Measurements from ENCODE around the gene PPP2CA. TPM values are rescaled to one million over a fixed set of nuclear protein-coding genes. Genes with fewer than 3 reads are reported as not detected.

Gene PPP2CA
- total and polyA plus RNA-seq, 2 of the 4 experiments (the other 2 are of a cell fraction) = 70.6 to 73.6 TPM

DNA sequence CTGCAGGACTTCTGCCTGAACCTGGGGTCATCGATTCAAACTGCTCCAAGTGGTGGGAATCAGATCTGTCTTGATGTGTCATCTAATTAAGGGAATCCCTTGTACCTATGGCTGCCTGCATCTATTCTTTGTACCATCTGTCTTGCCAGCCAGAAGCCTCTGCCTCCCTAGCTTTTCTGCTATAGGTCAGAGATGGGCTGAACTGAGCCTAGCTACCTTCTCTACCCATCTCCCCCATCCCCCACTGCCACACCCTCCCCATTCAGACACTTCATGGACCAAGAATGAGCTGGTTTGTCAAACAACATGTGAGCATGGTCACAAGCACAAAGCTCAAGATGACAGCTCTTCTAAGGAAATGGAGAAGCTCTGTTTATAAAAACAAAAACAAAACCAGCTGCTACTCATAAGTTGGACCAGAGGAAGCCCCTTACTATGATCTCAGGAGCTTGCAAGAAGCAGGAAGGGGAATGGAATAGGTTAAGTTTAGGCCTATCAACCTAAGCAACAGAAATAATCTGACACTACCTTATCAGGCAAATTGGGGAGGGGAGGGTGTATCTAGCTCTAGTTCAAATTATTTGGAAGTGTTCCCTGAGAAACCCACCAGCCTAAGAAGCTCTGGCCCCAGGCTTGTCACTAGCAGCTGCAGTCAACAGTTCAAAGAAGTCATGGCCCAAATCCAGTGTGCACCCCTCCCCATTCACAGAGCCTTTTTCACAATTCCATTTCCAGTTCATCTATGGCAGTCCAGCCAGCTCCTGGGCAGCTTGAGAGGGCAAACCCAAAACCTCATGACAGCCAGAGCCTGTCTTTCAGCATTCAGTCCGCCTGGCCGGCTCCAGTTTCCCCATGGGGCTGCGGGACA, 79.0 kb downstream of the PPP2CA start:
- Histone ChIP-seq H4K5ac (ENCODE audit: low read depth, low read length) (no peak overlapping the region), H3K9me3 (ENCODE audit: control insufficient read depth, insufficient read depth, low read length) (no peaks in the 10 kb centered on the region), H3K79me1 (ENCODE audit: low read depth in 1 of 2, low read length in 2 of 2) (peaks cover 39 to 90% of the 10 kb centered on the region in 2 experiments), H3K56ac (ENCODE audit: extremely low read depth, insufficient read depth, low read length) (no peak overlapping the region), H4K8ac (ENCODE audit: low read depth in 2 of 2, low read length in 2 of 2) (no peak overlapping the region), H4K91ac (ENCODE audit: insufficient read depth, low read depth, low read length) (no peak overlapping the region), H3K14ac (replicated peaks; ENCODE audit: low read depth, low read length) (no peak overlapping the region), H2BK15ac (ENCODE audit: low read depth, low read length) (no peak overlapping the region), H2AK9ac (replicated peaks; ENCODE audit: low read depth, low read length, poor library complexity) (peak overlapping the region; percentile 33), H3K18ac (ENCODE audit: low read depth, low read length) (no peak overlapping the region), H2BK20ac (ENCODE audit: low read depth, low read length) (no peak overlapping the region), H2AK5ac (ENCODE audit: low read depth, low read length) (no peak overlapping the region), H3K4ac (ENCODE audit: low read depth, low read length) (0 out of 2 replicates have a peak overlapping the region, but pooled peaks have one; percentile 39), H3K27ac (ENCODE audit: insufficient read depth, low read length) (peak overlapping the region; percentile 33; the same call in 1 of the 2 replicates), H3K4me1 (ENCODE audit: control insufficient read depth, insufficient read depth, low read length) (peaks cover 19% of the 10 kb centered on the region), H2BK5ac (ENCODE audit: low read depth, low read length, poor library complexity, severe bottlenecking) (no peak overlapping the region), H4K20me1 (ENCODE audit: insufficient read depth, low read length) (peaks cover 82% of the 10 kb centered on the region), H3K4me2 (ENCODE audit: low read depth, low read length) (no peak overlapping the region; the same call in 1 of the 2 replicates), H3K23ac (ENCODE audit: low read depth, low read length) (0 out of 2 replicates have a peak overlapping the region, but pooled peaks have one; percentile 35), H3K36me3 (ENCODE audit: control insufficient read depth, insufficient read depth, low read length) (peaks cover 50% of the 10 kb centered on the region), H3K9me1 (ENCODE audit: insufficient read depth, low read length) (peaks cover 28% of the 10 kb centered on the region), H3K9ac (ENCODE audit: low read depth, low read length) (no peak overlapping the region), H3K4me3 (ENCODE audit: insufficient read depth, low read depth, low read length) (no peak overlapping the region), H3K27me3 (ENCODE audit: control insufficient read depth, insufficient read depth, low read length) (no peaks in the 10 kb centered on the region), H2AFZ (replicated peaks; ENCODE audit: low read length, poor library complexity) (no peak overlapping the region), H2BK120ac (ENCODE audit: low read depth, low read length) (no peak overlapping the region)
- ATAC-seq (ENCODE audit: low read depth) (peak; percentile 42), DNase-seq (peak; percentile 47)
- dilution Hi-C loops (cut with HindIII; ENCODE audit: low sequenced_read_pairs, unreplicated experiment) = no loop called here
- ChIA-PET POLR2A (ENCODE audit: unreplicated experiment) (no interaction called here), CTCF (interaction anchor here (1.2 to 3.3 kb wide), 2 partner anchors 9 to 107 kb away, joined by 4 to 23 read pairs; no protein-coding TSS in a partner anchor)
- intact Hi-C loops (cut with micrococcal nuclease) = loop anchor here (1.0 kb wide), 1 partner anchor 108 kb away; no protein-coding TSS in a partner anchor
- in situ Hi-C loops (cut with MboI; ENCODE audit: low sequenced_read_pairs) = no loop called here
- no peak for TF ChIP-seq FOS (IDR thresholded peaks at IDR 0.05; ENCODE audit: low read depth, low read length)
- no peak for TF ChIP-seq RFX5 (IDR thresholded peaks at IDR 0.05; ENCODE audit: low read depth, low read length)
- TF ChIP-seq MAFK (IDR thresholded peaks at IDR 0.05; ENCODE audit: low read depth, low read length) = no peak
- TF ChIP-seq RAD21 (IDR thresholded peaks at IDR 0.05; ENCODE audit: low read length) = no peak
- no peak for TF ChIP-seq RCOR1 (IDR thresholded peaks at IDR 0.05; ENCODE audit: insufficient replicate concordance, low read length)
- TF ChIP-seq BHLHE40 (IDR thresholded peaks at IDR 0.05; ENCODE audit: low read depth, low read length) = no peak
- TF ChIP-seq, protein P1, sequence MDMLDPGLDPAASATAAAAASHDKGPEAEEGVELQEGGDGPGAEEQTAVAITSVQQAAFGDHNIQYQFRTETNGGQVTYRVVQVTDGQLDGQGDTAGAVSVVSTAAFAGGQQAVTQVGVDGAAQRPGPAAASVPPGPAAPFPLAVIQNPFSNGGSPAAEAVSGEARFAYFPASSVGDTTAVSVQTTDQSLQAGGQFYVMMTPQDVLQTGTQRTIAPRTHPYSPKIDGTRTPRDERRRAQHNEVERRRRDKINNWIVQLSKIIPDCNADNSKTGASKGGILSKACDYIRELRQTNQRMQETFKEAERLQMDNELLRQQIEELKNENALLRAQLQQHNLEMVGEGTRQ (IDR thresholded peaks at IDR 0.05; ENCODE audit: low read depth, low read length) = no peak
- no peak for TF ChIP-seq SMC3 (IDR thresholded peaks at IDR 0.05; ENCODE audit: low read depth, low read length)
- no TSS peak for BruUV-seq (replicated peaks)
- WGBS, 2 experiments (ENCODE audit: extremely low coverage in 2 of 2, insufficient read length in 1 of 2) = 27% methylated on average over 3 of the region's 4 CpGs; no CpG with 5 or more reads in 1 of the 2 experiments

Data from IMR-90 (cell line).